Nephron progenitor cell (in vitro differentiated cells): ENCODE results near the gene PAQR4.
A peak's percentile ranks its signal among the peaks of the same experiment; 100 is the strongest.

Source experiments
- DNase-seq: peaks from one replicate; pipeline ENCODE4 v3.0.0; 2021
- H3K27ac Mint-ChIP-seq: 2 replicates; pipeline ENCODE4 v1.8.0; 2021; ENCODE audit warnings: mild to moderate bottlenecking, moderate library complexity, mixed read lengths
- H3K27me3 Mint-ChIP-seq: 2 replicates; pipeline ENCODE4 v1.8.0; 2021; ENCODE audit warnings: mild to moderate bottlenecking, low read depth, mixed read lengths; ENCODE audit not compliant: poor library complexity
- H3K36me3 Mint-ChIP-seq: 2 replicates; pipeline ENCODE4 v1.8.0; 2021; ENCODE audit warnings: low read depth, mixed read lengths
- H3K4me1 Mint-ChIP-seq: 2 replicates; pipeline ENCODE4 v1.8.0; 2021; ENCODE audit warnings: mixed read lengths
- H3K4me3 Mint-ChIP-seq: 2 replicates; pipeline ENCODE4 v1.8.0; 2021; ENCODE audit warnings: mild to moderate bottlenecking, moderate library complexity, mixed read lengths
- H3K9me3 Mint-ChIP-seq: 2 replicates; pipeline ENCODE4 v1.8.0; 2021; ENCODE audit warnings: mild to moderate bottlenecking, moderate library complexity, mixed read lengths
- CTCF ChIP-seq: fragments of 200-600 bp; sonication (generic); IDR thresholded peaks from 2 replicates; pipeline ENCODE4 v1.5.0; 2021; ENCODE audit warnings: antibody characterized with exemption

The PAQR4 gene

GRCh38 chr16:3007957-3008689 lies 39.0 kb downstream of the PAQR4 start:
- DNase-seq, result no peak
- peak overlapping the region; percentile 61 for H3K4me3 Mint-ChIP-seq
- no peak for TF ChIP-seq CTCF
- no peak overlapping the region for H3K27ac Mint-ChIP-seq
- H3K27me3 Mint-ChIP-seq, result peaks cover 60% of the 10 kb centered on the region
- no peaks in the 10 kb centered on the region for H3K9me3 Mint-ChIP-seq
- H3K4me1 Mint-ChIP-seq, result peaks cover 47% of the 10 kb centered on the region
- no peaks in the 10 kb centered on the region for H3K36me3 Mint-ChIP-seq

GRCh38 chr16:3008690-3009037 lies 39.5 kb downstream of the PAQR4 start:
- H3K36me3 Mint-ChIP-seq, result no peaks in the 10 kb centered on the region
- DNase-seq, result no peak
- H3K4me1 Mint-ChIP-seq, result peaks cover 47% of the 10 kb centered on the region
- no peak overlapping the region for H3K27ac Mint-ChIP-seq
- TF ChIP-seq CTCF, result no peak
- H3K4me3 Mint-ChIP-seq, result no peak overlapping the region
- H3K27me3 Mint-ChIP-seq, result peaks cover 65% of the 10 kb centered on the region
- no peaks in the 10 kb centered on the region for H3K9me3 Mint-ChIP-seq

- peaks cover 54% of the 10 kb centered on the region for H3K4me1 Mint-ChIP-seq
- no peaks in the 10 kb centered on the region for H3K36me3 Mint-ChIP-seq
- no peak overlapping the region for H3K27ac Mint-ChIP-seq
- DNase-seq, result peak; percentile 65
- no peaks in the 10 kb centered on the region for H3K9me3 Mint-ChIP-seq
- H3K27me3 Mint-ChIP-seq, result peaks cover 67% of the 10 kb centered on the region
- H3K4me3 Mint-ChIP-seq, result peak overlapping the region; percentile 42
- TF ChIP-seq CTCF, result no peak
Measured at GRCh38 chr16:3009568-3010390, 40.6 kb downstream of the PAQR4 start.

GRCh38 chr16:3010510-3010909 lies 41.4 kb downstream of the PAQR4 start:
- Mint-ChIP-seq H3K9me3 (no peaks in the 10 kb centered on the region), H3K27me3 (peaks cover 64% of the 10 kb centered on the region), H3K4me1 (peaks cover 54% of the 10 kb centered on the region), H3K4me3 (no peak overlapping the region), H3K36me3 (no peaks in the 10 kb centered on the region), H3K27ac (no peak overlapping the region)
- DNase-seq, result no peak
- TF ChIP-seq CTCF, result no peak

GRCh38 chr16:3012246-3012645 lies 43.1 kb downstream of the PAQR4 start:
- Mint-ChIP-seq H3K27ac (no peak overlapping the region), H3K9me3 (no peaks in the 10 kb centered on the region), H3K4me3 (peak overlapping the region; percentile 68), H3K36me3 (no peaks in the 10 kb centered on the region), H3K27me3 (peaks cover 52% of the 10 kb centered on the region), H3K4me1 (peaks cover 48% of the 10 kb centered on the region)
- TF ChIP-seq CTCF, result no peak
- peak; percentile 59 for DNase-seq
